Calu3 (cell line): ENCODE results near the gene CHD2. TPM values are rescaled to one million over a fixed set of nuclear protein-coding genes. Genes with fewer than 3 reads are reported as not detected.

Experiments used
- BruUV-seq: library from RNA; stranded (reverse); fragments of 400-500 nt; replicated peaks from 2 replicates; lab custom pipeline; 2021; lab: Mats Ljungman, UMichigan
- CTCF ChIA-PET: fragments of 300-600 bp; sonication (Branson Sonifier 250); formaldehyde crosslinking; loops from one replicate; lab custom pipeline; 2022; ENCODE audit warnings: antibody characterized with exemption; lab: Charles Lee
- DNase-seq: peaks from one replicate; pipeline ENCODE4 v3.0.0; 2022
- H3K27ac Mint-ChIP-seq: one replicate; pipeline ENCODE4 v1.8.0; 2022; ENCODE audit warnings: mixed read lengths; ENCODE audit not compliant: unreplicated experiment
- H3K27me3 Mint-ChIP-seq: one replicate; pipeline ENCODE4 v1.8.0; 2022; ENCODE audit warnings: mixed read lengths; ENCODE audit not compliant: unreplicated experiment
- H3K36me3 Mint-ChIP-seq: one replicate; pipeline ENCODE4 v1.8.0; 2022; ENCODE audit warnings: mild to moderate bottlenecking, moderate library complexity, mixed read lengths; ENCODE audit not compliant: insufficient read depth, unreplicated experiment
- H3K4me1 Mint-ChIP-seq: one replicate; pipeline ENCODE4 v1.8.0; 2022; ENCODE audit warnings: mild to moderate bottlenecking, low read depth, mixed read lengths; ENCODE audit not compliant: unreplicated experiment
- H3K4me3 Mint-ChIP-seq: one replicate; pipeline ENCODE4 v1.8.0; 2022; ENCODE audit warnings: mild to moderate bottlenecking, low read depth, moderate library complexity, mixed read lengths; ENCODE audit not compliant: unreplicated experiment
- H3K9me3 Mint-ChIP-seq: one replicate; pipeline ENCODE4 v1.8.0; 2022; ENCODE audit warnings: low read depth, mixed read lengths; ENCODE audit not compliant: unreplicated experiment
- CTCF ChIP-seq: fragments of 200-600 bp; IDR thresholded peaks from one replicate; pipeline ENCODE4 v1.8.0; 2022; ENCODE audit warnings: antibody characterized with exemption; ENCODE audit not compliant: unreplicated experiment
- intact Hi-C: fragments of 100-400 bp; cut with micrococcal nuclease; formaldehyde crosslinking; loops from one replicate; pipeline ENCODE4 v1.10.0; 2022; ENCODE audit not compliant: unreplicated experiment
- total RNA-seq: library from RNA; stranded (reverse); gene quantifications from 2 replicates; pipeline ENCODE4 v1.2.3, GENCODE V29; 2022

Gene CHD2
- total RNA-seq, 1 experiment from 2014 or later, result 140 TPM

GRCh38 chr15:93055211-93055610 lies 155.1 kb downstream of the CHD2 start:
- Mint-ChIP-seq H3K36me3 (peaks cover 4% of the 10 kb centered on the region), H3K4me1 (no peaks in the 10 kb centered on the region), H3K9me3 (no peaks in the 10 kb centered on the region), H3K4me3 (no peak overlapping the region), H3K27ac (no peak overlapping the region), H3K27me3 (peaks cover 71% of the 10 kb centered on the region)
- TF ChIP-seq CTCF, result no peak
- BruUV-seq, result no TSS peak
- intact Hi-C loops, result no loop called here
- no peak for DNase-seq
- CTCF ChIA-PET, result no interaction called here

GRCh38 chr15:93056836-93057235 lies 156.7 kb downstream of the CHD2 start:
- H3K27ac Mint-ChIP-seq, result no peak overlapping the region
- H3K27me3 Mint-ChIP-seq, result peaks cover 75% of the 10 kb centered on the region
- H3K4me1 Mint-ChIP-seq, result peaks cover 10% of the 10 kb centered on the region
- H3K4me3 Mint-ChIP-seq, result no peak overlapping the region
- intact Hi-C loops, result no loop called here
- no peaks in the 10 kb centered on the region for H3K9me3 Mint-ChIP-seq
- no peak for TF ChIP-seq CTCF
- H3K36me3 Mint-ChIP-seq, result peaks cover 4% of the 10 kb centered on the region
- CTCF ChIA-PET, result no interaction called here
- BruUV-seq, result no TSS peak
- no peak for DNase-seq

- Mint-ChIP-seq H3K4me1 (peaks cover 18% of the 10 kb centered on the region), H3K9me3 (no peaks in the 10 kb centered on the region), H3K4me3 (no peak overlapping the region), H3K36me3 (peaks cover 4% of the 10 kb centered on the region), H3K27me3 (peaks cover 83% of the 10 kb centered on the region), H3K27ac (no peak overlapping the region)
- BruUV-seq, result no TSS peak
- CTCF ChIA-PET, result no interaction called here
- intact Hi-C loops, result no loop called here
- no peak for DNase-seq
- TF ChIP-seq CTCF, result no peak
These were observed 157.5 kb downstream of the CHD2 start for GRCh38 chr15:93057618-93058017.

GRCh38 chr15:93058128-93058527 lies 158.0 kb downstream of the CHD2 start:
- no TSS peak for BruUV-seq
- Mint-ChIP-seq H3K27me3 (peaks cover 88% of the 10 kb centered on the region), H3K27ac (no peak overlapping the region), H3K4me1 (peaks cover 23% of the 10 kb centered on the region), H3K4me3 (no peak overlapping the region), H3K9me3 (no peaks in the 10 kb centered on the region), H3K36me3 (peaks cover 4% of the 10 kb centered on the region)
- no peak for TF ChIP-seq CTCF
- DNase-seq, result no peak
- intact Hi-C loops, result no loop called here
- CTCF ChIA-PET, result interaction anchor here (0.6 kb wide), 1 partner anchor 1262 kb away, joined by 8 read pairs; no protein-coding TSS in a partner anchor
